HG03039 (cell line): ENCODE measurements around the gene SLC14A1.

ENCODE experiments used
- ATAC-seq: cut with Tn5 transposase; IDR thresholded peaks from one replicate; pipeline ENCODE4 v1.9.1; 2021; ENCODE audit warnings: mild to moderate bottlenecking, moderate library complexity; ENCODE audit not compliant: unreplicated experiment

SLC14A1 gene

DNA sequence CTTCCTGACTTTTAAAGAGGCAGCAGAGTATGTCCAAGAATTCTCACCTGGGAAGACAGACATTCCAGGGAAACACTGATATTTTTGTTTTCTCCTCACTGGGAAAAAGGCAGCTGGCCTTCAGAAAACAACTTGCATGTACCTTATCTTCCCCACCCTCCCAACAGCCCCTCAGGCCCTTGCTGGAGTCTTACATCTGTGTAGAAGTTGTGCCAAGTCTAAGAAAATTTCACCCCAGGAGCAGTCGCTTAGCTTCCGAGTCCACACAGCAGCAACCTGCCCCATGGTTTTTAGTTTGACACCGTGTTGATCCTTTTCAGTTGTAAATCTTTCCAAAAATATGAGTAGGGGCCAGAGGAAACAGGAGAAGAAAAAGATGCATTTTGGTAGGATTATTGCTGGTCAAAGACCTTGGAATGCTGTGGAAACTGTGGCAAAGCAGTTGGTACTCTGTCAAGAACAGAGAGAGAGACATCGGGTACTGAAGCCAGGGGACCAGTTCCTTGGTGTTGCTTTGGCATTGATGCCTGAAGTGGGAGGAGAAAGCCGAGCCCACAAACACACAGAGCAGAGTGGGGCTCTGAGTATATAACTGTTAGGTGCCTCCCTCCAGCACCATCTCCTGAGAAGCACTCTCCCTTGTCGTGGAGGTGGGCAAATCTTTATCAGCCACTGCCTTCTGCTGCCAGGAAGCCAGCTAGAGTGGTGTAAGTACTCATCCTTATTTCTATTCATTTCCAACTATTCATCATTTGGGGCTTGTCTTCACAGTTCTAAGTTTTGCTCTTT, at the start of gene SLC14A1:
SLC14A1 (plus strand) TSS at position 615 of the 789 bp plus-strand sequence. CDS start 6,140 bp downstream, outside the sequence.
- no peak for ATAC-seq

GRCh38 chr18:45677276-45677807, 46.6 kb upstream of the SLC14A1 start:
- ATAC-seq: no peak

DNA sequence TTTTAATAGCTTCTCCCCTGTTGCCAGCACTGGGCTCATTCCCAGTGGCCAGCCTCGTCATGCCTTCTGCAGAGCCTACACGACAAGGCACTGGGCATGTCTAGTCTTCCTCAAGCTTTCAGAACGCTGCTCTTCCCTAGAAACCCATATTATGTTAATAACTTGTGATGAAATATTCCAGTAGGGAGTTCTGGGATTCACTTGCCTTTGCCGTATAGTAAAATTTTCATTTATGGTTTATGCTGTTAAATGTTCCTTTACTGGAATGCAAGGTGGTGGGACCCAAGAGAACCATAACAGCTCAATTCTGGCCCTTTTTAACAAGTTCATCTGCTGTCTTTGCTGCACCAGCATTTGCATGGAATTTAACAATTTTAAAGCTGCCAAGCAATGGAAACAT, 45.5 kb upstream of the SLC14A1 start:
- no peak for ATAC-seq

- ATAC-seq: no peak
These were observed 45.1 kb upstream of the SLC14A1 start for GRCh38 chr18:45678850-45679249.

DNA sequence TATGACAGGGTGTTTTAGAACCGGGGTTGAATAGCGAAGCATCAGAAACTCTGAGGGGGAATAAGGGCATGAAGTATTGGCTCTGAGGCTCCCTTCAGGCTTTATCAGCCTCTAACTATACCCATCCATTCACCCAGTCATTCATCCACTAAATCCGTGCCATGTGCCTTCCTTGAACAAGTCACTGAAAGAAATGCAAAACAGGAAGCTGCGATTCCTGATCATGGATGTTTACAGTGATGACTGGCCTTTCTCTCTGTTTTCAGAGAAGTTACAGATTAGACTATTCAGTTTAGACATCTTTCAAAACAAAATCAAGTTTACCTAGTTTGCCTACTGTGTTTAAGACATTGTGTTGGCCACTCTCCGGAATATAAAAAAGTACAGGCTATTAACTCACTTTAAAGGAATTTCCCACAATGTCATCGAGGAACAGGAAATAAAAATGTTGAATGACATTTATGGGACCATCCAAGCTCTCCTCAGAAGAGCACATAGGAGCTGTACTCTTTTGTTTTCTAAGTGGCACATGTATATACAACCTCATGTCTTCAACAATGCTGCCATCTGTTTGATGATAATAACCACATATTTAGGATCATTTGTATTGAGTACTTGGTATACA, 43.8 kb upstream of the SLC14A1 start:
- ATAC-seq: no peak

GRCh38 chr18:45682181-45682580, 41.8 kb upstream of the SLC14A1 start:
- ATAC-seq: no peak

DNA sequence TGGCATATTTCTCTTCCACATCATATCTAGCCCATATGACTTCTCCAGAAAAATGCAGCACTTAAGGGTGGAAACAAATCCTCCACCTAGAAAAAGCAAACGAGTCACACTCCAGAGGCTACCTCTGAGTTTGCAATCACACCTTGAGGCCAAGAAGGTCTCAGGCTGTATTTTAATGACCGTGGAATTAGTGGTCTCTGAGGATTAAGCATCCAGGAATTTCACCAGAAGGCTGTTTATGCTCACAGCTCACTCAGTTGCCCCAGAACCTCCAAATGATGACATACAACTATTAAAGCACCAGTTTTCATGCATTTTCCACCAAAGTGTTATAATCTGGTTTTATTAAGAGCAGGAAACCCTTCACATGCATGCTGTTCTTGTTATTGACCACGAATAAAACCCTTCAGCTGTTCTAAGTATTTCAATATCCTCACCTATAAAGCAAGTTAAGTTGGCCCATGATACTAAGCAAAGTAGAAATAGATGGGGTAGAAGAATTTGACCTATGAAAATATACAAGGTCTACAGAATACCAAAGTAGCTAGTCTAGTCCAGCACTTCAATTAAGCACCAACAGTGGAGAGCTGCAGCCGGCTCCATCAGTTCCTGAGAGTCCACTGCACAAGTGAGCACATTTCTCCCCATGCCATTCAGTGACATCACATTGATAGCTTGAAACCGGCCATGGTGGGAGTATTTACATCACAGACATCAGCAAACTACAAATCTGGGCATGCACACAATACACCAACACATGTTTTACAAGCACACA, 39.5 kb upstream of the SLC14A1 start:
- ATAC-seq: no peak

DNA sequence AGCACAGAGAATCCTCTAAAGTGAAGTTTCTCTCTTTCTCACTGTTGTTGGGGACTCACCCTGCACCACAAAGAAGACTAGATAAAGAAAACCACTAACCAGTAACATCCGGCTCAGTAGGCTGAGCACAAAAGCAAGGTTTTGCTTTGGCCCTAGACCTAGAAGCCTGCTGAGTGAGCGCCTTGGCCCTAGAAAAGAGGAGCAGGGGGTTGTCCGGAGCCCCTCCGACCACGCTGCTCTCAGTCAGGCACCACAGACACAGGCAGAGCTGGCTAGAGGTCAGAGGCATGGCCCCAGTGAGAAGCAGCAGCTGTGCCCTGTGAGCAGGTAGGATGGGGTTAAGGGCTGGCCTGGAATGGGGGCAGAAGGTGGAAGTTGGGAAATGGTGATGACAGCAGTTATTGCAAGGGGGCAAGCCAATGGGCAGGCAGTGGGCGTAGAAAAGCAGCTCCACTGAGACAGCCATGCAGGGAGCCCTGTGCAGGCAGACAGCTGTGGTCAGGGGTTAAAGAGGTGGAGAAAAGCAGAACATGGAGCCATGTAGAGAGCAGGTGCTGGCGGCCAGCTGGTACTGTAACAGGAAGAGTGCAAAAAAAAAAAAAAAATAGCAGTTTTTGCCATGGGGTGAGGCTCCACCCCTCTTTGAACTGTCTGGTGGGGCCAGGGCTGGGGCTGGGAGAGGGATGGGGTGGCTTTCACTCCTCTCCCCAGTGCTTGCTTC, 36.9 kb upstream of the SLC14A1 start:
- peak; percentile 85 for ATAC-seq

DNA sequence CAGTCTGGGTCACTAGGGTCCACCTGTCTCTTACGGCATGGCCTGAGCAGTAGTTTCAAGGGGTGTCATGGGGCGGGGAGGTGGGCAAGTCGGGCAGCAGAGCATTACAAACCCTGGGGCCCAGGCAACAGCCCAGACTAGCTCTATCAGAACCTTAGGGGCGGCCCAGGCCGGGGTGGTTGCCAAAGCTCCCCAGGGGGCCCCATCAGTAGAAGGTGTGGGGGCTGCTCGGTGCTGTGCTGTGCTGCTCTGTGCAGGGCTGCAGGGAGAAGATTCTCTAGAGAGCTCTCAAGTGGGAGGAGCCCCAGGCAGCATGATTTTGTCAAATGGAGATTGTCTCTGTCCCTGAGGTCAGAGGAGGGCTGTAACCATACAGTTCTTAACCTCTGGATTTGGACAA, 36.4 kb upstream of the SLC14A1 start:
- peak; percentile 28 for ATAC-seq

GRCh38 chr18:45688113-45688512, 35.9 kb upstream of the SLC14A1 start:
- no peak for ATAC-seq

- ATAC-seq: no peak
These were observed 35.1 kb upstream of the SLC14A1 start for GRCh38 chr18:45688833-45689232.

DNA sequence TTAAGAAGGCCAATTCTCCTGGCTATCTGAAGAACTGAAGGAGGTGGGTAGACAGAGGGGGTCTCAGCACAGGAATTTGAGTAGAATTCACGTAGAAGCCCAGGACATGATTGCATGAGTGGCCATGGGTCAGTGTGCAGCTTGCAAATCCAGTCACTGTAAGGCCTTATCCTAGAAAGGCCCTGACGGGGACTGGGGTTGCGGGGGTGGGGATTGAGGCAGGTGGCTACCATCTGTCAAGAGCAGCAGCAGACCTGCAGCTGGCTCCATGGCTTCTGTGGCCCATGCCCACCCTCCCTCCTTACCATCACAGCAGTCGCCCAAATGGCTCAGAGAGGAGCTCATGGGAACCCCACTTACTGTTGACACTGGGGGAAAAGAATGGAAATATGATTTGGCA, 34.6 kb upstream of the SLC14A1 start:
- no peak for ATAC-seq

- no peak for ATAC-seq
These were observed 32.8 kb upstream of the SLC14A1 start for GRCh38 chr18:45690975-45691815.

GRCh38 chr18:45691816-45692179, 32.2 kb upstream of the SLC14A1 start:
- ATAC-seq: no peak

DNA sequence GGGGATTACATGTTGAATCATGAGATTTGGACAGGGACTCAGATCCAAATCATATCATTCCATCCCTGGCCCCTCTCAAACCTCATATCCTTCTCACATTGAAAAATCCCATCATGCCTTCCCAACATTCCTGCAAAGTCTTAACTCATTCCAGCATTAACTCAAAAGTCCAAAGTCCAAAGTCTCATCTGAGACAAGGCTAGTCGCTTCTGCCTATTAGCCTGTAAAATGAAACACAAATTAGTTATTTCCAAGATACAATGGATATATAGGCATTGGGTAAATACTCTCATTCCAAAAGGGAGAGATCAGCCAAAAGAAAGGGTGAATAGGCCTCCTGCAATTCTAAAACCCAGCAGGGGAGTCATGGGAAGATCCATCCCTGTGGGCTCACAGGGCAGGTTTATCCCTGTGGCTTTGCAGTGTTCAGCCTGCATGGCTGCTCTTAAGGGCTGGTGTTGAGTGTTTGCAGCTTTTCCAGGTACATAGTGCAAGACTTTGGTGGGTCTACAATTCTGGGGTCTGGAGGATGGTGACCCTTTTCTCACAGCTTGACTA, 21.2 kb upstream of the SLC14A1 start:
- no peak for ATAC-seq

GRCh38 chr18:45708831-45709230, 15.2 kb upstream of the SLC14A1 start:
- no peak for ATAC-seq

DNA sequence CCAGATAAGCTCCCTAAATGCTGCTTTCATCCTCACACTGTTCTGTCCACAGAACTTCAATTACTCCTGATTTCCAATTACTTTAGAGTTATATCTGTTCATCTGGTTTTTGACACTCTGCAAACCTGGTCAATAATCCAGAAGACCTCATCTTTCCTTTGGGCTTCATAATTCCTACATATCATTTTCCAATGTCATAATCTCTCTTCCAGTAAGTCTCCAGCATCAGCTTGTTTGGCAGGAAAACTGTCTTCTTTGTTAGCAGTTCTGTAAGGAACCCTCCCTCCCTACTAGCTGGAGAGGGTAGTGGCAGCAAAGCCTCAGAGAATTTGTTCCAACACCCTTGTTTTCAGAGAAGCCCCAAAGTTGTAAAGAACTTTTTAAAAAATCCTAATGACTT, 11.9 kb upstream of the SLC14A1 start:
- no peak for ATAC-seq

DNA sequence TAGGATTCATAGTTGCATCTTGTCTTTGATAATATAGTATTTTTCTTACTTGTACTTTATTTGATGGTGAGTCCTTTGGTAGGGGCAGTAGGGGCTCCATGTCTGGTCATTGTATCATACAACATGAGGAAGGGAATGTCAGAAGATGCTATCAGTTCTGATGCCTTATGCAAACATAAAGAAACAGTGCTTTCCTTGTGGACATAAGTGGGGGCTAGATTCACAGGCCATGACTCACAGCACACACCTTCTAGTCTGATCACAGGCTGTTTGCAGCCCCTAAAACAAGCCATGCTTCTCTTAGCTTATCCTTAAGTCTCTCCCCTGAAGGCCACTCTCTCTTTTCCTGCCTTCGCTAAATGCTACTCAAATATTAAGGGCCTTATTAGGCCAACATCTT, 10.7 kb upstream of the SLC14A1 start:
- ATAC-seq: no peak

DNA sequence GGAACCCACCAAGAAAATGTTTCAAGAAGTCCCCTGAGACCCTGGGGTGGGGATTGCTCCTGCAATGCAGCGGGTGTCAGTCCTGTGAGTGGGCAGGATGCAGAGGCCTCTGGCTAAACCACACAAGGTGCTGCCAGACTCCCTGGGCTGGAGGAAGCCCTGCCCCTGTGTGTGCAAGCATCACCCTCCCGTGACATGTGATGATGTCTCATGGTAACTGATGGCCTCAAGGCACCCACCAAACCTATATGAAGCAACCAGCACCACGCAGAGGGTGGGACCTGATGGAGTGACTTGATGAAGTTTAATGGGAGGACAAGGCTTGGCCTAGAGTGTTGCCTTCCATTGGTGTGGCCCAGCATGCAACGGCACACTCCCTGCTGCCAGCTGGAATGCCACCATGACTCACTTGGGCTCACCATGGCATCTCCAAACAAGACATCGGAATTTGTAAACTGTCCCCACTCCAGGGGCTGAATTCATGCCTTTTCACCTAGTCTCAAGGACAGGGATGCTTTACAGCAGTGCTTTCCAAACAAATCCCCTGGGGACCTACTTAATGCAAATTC, 8.7 kb upstream of the SLC14A1 start:
- ATAC-seq: no peak
